Anterior cingulate cortex (tissue), 58 donors: ENCODE results near the gene LILRA1.
"Not testable (repeated sequence)": the region's sequence is repeated elsewhere in the genome, so short reads cannot be mapped to it uniquely, and the experiment has no call there.

Experiments
- DNase-seq, 58 donors: peaks; one replicate each; lab custom pipeline; 2025; lab: John Stamatoyannopoulos, UW

Gene LILRA1

DNA sequence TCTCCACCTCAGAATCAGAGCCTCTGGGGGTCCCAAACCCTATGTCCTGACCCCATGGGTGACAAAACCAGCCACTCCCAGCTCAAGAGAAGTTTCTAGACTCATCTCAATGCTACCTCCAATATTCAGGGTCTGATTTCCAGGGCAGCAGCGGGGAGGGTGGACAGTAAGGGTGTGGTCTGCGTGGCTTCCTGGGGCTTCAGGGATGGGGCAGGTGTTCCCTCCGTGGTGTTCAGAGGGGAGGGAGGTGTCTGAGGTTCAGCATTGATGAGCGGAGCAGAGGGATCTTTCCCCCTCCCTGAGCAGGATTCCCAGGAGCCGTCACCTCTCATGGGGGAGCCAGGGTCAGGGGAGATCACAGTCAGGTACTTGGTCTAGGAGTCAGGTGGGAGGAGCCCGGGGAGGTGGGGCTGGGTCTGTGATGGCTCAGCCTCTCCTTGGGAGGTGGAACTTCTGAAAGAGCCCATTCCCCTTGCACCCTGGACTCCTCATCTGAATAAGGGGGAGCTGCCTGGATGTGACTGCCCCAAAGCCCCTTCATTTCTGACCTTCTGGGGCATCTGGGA, 16.9 kb upstream of the LILRA1 start:
- no peak for DNase-seq

DNA sequence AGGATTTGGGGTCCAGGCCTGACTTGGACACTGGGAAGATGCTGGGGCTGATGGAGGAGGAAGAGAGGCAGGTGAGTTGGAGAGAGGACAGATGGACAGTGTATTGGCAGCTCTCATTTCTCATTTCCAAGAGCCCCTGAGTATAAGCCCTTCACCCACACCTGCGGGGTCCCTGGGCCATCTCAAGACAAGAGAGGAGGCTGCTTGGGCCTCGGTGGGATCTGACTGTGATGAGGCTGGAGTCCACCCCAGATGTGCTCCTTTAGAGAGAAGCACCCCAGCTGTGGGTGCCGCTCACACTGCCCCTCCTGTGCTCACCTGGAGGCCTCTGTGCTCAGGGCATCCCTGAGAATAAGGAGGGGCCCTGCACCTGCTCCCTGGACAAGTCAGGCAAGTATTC, 16.1 kb upstream of the LILRA1 start:
- DNase-seq, result no peak

DNA sequence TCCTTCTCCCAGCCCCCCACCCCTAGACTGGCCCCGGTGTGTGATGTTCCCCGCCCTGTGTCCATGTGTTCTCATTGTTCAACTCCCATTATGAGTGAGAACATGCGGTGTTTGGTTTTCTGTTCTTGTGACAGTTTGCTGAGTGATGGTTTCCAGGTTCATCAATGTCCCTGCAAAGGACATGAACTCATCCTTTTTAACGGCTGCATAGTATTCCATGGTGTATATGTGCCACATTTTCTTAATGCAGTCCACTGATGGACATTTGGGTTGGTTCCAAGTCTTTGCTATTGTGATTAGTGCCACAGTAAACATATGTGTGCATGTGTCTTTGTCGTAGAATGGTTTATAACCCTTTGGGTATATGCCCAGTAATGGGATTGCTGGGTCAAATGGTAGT, 15.2 kb upstream of the LILRA1 start:
- not testable (repeated sequence) for DNase-seq

DNA sequence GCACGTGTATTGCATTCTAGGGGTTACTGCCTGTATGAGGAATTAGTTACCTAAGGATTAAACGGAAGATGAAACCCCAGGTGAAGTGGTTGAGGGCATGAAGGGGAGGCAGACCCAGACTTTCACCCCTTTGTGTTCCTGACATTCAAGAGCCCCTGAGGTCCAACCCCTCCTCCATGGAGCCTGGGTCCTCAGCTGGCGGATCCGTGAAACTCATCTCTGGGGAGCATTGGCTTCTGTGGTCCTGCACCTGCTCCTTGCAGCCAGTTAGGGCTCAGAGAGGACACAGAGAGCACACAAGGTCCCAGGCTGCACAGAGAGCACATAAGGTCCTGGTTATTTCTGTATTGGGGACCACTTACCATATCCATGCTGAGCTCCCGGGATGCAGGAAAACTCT, 7.0 kb upstream of the LILRA1 start:
- no peak for DNase-seq

DNA sequence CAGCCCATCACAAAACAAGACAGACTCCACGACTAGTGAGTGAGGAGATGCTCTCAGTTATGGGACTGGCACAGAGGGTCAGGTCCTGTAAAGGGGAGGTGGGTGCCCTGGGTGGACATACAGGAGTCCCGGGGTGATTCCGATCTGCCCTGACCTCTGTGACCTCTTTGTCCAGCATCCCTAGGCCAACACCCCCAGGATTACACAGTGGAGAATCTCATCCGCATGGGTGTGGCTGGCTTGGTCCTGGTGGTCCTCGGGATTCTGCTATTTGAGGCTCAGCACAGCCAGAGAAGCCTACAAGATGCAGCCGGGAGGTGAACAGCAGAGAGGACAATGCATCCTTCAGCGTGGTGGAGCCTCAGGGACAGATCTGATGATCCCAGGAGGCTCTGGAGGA, 6.4 kb upstream of the LILRA1 start:
- DNase-seq, result no peak

DNA sequence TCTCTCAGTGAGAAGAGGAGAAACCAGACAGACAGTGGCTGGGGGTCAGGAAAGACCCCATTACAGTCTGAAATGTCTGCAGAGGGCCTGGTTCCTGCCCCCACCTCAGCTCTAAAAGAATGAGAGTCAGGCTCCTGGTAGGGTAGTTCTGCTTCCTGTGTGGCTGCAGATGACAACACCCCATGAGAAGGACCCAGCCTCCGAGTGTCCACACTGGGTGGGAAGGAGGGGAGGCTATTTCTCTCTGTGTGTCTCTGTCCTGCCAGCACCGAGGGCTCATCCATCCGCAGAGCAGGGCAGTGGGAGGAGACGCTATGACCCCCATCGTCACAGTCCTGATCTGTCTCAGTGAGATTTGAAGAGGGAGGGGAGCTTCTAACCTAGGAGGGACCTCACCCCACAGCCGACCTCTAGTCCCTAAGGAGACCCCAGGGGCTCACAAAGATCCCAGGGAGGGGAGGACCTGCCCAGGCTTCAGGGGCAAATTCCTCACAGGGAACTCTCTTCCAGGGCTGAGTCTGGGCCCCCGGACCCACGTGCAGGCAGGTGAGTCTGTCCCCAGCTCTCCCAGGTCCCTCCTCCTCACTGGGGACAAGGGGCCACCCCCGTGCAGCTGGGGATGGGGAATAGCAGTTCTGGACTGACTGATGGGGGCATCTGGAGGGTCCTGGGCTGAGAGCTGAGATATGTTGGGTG, 647 bp downstream of the LILRA1 start:
- DNase-seq, result not testable (repeated sequence)

DNA sequence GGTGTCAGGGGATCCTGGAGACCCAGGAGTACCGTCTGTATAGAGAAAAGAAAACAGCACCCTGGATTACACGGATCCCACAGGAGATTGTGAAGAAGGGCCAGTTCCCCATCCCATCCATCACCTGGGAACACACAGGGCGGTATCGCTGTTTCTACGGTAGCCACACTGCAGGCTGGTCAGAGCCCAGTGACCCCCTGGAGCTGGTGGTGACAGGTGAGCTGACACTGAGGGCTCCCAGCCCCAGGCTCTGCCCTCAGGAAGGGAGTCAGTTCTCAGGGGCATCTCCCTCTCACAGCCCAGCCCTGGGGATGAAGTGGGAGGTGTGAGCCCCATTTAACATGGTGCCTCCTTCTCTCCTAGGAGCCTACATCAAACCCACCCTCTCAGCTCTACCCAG, 1.3 kb downstream of the LILRA1 start:
- DNase-seq, result no peak

DNA sequence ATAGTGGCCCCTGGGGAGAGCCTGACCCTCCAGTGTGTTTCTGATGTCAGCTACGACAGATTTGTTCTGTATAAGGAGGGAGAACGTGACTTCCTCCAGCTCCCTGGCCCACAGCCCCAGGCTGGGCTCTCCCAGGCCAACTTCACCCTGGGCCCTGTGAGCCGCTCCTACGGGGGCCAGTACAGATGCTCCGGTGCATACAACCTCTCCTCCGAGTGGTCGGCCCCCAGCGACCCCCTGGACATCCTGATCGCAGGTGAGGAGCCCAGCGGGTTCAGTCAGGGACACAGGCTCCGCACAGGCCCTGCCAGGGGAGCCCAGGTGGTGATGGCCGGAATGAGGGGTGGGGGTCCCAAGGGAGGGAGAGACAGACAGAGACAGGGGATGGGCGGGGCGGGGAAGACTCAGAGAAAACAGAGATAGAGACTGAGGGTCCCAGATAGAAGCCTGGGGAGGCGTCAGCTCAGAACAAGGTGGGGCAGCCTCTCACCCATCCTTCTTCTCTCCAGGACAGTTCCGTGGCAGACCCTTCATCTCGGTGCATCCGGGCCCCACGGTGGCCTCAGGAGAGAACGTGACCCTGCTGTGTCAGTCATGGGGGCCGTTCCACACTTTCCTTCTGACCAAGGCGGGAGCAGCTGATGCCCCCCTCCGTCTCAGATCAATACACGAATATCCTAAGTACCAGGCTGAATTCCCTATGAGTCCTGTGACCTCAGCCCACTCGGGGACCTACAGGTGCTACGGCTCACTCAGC, 2.4 kb downstream of the LILRA1 start:
- not testable (repeated sequence) for DNase-seq

DNA sequence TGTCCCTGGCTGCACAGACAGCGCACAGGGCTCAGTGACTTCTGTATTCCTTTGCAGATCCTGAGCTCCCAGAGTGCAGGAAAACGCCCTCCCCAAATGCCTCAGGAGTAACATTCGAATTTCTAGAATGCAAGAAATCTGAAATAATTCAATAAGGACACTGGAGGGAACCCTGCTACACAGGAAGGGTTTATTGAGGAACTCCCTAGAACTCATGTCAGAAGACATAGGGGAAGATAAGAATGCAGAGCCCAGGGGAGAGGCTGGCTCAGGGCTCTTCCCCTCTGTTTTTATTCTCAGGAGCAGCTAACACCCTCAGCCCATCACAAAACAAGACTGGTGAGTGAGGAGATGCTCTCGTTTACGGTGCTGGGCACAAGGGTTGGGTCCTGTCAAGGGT, 6.8 kb downstream of the LILRA1 start:
- DNase-seq, result no peak

DNA sequence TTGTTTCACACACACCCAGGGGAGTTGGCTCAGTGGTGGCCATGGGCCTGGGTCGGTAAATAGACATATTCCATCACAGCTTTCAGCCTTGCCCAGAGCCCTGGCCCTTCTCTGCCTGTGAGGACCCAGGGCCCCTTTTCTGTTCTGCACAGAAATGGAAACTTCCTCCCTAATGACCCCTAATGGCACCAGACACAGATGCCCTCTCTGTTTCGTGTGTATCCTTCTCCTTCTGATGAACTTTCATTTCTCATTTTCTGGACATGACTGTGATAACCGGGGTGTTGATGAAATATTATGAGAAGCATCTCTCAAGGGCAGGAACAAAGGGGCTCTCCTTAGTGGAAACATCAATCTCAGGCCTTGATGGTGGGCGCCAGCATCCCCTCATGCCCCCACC, 12.8 kb downstream of the LILRA1 start:
- DNase-seq, result no peak

DNA sequence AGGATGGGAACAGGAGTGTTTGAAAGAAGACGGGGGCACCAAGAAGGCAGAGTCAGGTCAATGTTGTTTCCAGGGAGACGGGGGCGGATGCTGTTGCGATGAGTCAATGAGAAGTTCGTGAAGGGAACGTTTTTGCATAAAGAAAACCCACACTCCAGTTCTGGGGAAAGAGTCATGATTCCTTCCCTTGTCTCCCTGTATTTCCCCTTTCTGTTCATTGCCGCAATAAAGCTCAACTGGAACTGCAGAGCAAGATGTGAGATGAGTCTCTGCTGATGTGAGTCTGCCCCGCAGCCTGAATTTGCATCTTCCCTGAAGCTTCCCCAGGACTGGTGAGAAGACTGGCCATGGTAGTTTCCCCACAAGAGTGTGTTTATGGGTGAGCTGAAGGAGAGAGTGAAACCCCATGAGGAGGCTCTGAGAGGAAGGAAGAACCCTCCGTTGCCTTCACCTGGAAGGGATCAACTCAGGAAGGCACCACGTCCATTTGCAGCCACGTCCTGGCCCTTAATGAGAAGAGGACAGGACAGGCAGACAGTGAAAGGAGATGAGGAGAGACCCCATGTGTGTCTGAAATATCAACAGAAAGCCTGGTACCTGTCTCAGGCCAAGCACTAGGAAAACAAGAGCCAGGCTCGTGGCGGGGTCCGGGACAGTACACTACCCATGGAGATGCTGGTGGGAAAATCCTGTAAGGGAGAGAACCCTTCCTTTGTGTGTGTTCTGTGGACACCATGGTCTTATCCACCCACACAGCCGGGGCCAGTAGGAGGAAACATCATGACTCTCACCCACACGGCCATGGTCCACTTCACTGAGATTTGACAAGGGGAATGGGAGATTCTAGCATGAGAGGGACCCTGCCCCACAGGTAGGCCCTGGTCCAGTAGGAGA, 13.7 kb downstream of the LILRA1 start:
- peak in 1 of 58 donors; percentile 39 for DNase-seq

DNA sequence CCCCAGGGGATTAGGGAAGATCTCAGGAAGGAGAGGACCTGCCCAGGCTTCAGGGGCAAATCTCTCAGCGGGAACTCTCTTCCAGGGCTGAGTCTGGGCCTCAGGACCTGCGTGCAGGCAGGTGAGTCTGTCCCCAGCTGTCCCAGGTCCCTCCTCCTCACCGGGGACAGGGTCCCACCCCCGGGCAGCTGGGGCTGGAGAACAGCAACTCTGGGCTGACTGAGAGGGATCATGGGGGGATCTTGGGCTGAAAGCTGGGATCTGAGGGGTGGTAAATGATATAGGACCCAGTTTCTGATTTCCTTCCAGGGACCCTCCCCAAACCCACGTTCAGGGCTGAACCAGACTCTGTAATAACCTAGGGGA, 14.3 kb downstream of the LILRA1 start:
- no peak for DNase-seq

DNA sequence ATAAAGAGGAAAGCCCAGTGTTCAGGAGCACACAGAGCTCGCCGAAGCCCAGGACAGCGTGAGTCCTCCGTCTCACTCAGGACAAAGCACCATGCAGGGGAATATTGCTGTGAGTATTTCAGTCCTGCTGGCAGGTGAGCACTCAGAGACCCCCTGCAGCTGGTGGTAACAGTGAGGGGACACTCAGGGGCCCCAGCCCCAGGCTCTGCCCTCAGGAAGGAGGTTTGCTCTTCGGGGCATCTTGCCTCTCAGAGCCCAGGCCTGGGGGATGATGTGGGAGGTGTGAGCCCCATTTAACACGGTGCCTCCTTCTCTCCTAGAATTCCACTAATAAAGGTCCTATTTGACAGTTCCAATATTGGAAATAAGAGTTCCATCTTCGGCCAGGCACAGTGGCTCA, 14.8 kb downstream of the LILRA1 start:
- DNase-seq, result no peak

DNA sequence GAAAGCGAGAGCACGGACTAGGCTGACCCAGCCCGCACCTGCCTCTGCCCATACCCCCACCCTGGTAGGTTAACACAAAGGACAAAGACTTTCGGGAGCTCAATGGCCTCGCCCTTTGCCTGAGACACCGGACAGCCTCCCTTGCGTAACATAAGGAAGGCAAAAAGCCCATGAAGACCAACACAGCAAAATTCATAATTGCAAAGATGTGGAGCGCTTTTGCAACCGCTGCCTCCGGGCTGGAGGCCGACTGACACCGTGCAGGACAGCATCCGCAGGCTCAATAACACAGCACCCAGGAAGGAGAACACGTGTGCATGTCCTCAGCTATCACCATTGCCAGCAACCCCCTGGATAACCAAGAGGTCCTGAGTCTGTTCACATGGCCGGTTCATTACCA, 15.4 kb downstream of the LILRA1 start:
- DNase-seq, result no peak

DNA sequence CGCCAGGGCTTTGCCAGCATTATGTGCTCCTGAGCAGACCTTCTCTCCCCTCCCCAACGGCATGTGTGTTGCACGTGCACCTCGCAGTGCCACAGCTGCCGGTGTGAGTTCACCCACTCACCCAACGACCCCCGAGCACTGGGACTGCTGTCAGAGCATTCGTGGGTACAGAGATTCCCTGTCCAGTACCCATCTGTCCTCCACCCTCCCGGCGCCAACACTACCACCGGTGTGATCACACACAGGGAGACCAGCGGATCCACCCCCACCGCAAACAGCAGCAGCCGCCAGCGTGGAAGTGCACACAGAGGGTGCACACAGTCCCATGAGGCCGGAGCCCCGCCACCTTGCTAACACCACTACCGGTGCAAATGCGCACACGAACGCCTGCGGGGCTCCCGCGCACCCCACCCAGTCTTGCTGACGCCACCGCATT, 15.9 kb downstream of the LILRA1 start:
- no peak for DNase-seq

DNA sequence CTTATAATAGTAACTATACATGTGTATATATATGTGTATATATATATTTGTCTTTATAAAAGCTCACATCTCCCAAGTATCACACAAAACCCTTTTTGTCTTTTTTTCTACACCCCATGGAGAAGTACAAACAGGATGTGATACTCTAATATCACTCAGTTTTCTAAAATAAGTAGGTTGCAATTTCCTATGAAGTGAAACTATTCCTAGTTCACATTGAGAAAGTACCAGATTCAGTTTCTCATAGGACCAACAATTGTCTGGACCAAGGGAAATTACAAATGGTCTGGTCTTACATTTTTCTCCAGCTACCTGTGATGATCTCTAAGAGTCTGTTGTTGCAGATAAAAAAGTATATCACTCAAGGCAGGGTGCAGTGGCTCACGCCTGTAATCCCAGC, 19.0 kb downstream of the LILRA1 start:
- DNase-seq, result no peak

DNA sequence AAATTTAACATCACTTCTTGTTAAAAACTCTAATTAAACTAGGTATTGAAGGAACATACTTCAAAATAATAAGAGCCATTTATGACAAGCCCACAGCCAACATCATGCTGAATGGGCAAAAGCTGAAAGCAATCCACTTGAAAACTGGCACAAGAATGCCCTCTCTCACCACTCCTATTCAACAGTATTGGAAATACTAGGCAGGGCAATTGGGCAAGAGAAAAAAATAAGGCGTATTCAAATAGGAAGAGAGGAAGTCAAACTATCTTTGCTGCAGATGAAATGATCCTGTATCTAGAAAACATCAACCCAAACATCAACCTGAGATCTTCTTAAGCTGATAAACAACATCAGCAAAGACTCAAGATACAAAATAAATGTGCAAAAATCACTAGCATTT, 21.3 kb downstream of the LILRA1 start:
- no peak for DNase-seq

DNA sequence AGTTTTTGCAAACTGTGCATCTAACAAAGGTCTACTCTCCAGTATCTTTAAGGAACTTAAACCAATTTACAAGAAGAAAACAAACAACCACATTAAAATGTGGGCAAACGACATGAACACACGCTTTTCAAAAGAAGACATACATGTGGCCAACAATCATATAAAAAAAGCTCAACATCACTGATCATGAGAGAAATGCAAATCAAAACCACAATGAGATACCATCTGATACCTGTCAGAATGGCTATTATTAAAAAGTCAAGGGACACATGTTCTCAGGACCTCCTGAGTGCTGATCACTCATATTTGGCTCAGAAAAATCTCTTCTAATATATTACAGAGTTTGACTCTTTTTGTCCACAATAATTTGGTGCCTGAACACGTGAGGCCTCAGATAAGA, 22.6 kb downstream of the LILRA1 start:
- no peak for DNase-seq

DNA sequence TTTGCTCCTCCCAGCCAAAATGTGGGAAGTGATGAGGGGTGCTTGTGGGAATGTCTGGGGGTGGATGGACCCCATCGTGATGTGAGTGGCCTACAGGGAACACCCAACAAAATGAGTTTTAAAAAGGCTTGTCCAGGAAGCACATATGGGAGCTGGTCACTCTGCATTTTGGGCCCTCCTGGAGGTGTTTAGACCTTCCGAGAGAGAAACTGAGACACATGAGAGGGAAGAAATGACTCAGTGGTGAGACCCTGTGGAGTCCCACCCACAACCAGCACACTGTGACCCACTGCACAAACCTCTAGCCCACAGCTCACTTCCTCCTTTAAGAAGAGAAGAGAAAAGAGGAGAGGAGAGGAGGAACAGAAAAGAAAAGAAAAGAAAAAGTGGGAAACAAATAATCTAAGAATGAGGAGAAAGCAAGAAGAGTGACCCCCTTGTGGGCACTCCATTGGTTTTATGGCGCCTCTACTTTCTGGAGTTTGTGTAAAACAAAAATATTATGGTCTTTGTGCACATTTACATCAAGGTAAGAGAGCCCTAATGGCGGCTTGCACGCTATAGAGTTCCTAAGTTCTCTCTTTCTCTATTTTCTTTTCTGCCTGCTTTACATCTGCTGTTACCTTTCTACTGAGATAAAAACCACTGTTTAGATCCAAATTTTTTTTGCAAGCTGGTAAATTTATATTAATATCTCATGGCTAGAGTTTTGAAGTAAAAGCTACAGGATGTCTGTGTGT, 23.6 kb downstream of the LILRA1 start:
- no peak for DNase-seq

DNA sequence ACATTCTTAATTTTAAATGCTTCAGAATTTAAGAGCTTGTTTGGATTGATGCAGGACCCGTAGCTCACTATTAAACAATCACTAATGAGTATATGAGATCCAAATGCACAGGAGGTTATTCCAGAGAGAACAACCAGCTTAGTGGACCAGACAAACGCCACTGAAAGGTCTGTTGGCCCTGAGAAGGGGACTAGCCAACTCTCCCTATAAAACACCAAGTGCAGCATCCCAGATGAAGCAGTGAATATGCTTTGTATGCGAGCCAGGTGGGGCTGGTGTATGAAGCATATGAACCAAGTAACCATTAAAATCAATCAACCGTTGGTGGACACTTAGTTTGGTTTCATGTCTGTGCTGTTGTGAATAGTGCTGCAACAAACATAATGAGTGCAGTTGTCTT, 27.0 kb downstream of the LILRA1 start:
- DNase-seq, result no peak
